ENCODE results near the gene SLCO4A1. TPM values are rescaled to one million over a fixed set of nuclear protein-coding genes. Genes with fewer than 3 reads are reported as not detected.

The SLCO4A1 gene
- total RNA-seq, 1 donor from 2014 or later: 45.9 TPM

DNA sequence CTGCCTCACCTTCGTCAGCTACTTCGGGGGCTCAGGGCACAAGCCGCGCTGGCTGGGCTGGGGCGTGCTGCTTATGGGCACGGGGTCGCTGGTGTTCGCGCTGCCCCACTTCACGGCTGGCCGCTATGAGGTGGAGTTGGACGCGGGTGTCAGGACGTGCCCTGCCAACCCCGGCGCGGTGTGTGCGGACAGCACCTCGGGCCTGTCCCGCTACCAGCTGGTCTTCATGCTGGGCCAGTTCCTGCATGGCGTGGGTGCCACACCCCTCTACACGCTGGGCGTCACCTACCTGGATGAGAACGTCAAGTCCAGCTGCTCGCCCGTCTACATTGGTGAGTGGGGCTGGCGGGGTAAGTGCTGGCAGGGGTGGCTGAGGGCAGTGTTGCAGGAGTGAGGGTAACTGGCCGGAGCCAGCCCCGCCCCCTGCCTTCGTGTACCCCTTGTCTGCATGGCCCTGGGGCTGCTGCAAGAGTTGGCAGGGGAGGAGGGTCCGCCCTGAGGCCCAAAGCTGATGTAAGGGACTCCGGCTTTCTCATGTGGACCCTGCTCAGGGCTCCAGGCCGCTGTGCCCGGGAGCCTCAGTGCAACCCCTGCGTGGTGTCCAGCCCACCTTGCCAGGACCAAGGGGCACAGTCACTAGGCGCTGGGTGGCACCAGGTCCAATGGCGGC, 14.8 kb downstream of the SLCO4A1 start:
- Histone ChIP-seq H3K9me3 (no peaks in the 10 kb centered on the region), H3K36me3 (no peaks in the 10 kb centered on the region)

DNA sequence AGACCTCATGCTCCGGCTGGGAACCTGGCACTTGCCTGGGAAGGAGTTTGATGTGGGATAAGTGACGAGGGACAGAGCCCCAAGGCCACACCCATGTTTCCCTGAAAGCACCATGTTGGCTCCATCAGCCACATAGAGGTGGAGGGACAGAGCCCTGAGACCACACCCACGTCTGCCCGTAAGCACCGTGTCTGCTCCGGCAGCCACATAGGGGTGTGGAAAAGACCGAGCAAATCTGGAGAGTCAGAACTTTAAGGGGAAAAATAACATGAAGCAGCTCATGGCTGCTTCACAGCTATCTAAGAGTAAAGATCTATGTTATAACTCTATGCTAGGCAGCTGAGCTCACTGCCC, 15.3 kb downstream of the SLCO4A1 start:
- peaks cover 11% of the 10 kb centered on the region for H3K4me1 ChIP-seq
- no peaks in the 10 kb centered on the region for H3K27me3 ChIP-seq
- H3K9me3 ChIP-seq: no peaks in the 10 kb centered on the region
- intact Hi-C loops (cut with DNase I): no loop called here
- H3K36me3 ChIP-seq: no peaks in the 10 kb centered on the region
- TF ChIP-seq, protein P1, sequence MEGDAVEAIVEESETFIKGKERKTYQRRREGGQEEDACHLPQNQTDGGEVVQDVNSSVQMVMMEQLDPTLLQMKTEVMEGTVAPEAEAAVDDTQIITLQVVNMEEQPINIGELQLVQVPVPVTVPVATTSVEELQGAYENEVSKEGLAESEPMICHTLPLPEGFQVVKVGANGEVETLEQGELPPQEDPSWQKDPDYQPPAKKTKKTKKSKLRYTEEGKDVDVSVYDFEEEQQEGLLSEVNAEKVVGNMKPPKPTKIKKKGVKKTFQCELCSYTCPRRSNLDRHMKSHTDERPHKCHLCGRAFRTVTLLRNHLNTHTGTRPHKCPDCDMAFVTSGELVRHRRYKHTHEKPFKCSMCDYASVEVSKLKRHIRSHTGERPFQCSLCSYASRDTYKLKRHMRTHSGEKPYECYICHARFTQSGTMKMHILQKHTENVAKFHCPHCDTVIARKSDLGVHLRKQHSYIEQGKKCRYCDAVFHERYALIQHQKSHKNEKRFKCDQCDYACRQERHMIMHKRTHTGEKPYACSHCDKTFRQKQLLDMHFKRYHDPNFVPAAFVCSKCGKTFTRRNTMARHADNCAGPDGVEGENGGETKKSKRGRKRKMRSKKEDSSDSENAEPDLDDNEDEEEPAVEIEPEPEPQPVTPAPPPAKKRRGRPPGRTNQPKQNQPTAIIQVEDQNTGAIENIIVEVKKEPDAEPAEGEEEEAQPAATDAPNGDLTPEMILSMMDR (IDR thresholded peaks at IDR 0.05): no peak
- TF ChIP-seq POLR2A (IDR thresholded peaks at IDR 0.05) (no peak), POLR2AphosphoS5 (IDR thresholded peaks at IDR 0.05; ENCODE audit: insufficient read depth in 1 of 2, low read depth in 1 of 2) (no peak)
- no peak overlapping the region for H3K27ac ChIP-seq
- H3K4me3 ChIP-seq: no peak overlapping the region
- DNase-seq (ENCODE audit: extremely low spot score in 2 of 2): no peak

More for the DNA sequence above, 14.8 kb downstream of the SLCO4A1 start:
- no peak for DNase-seq (ENCODE audit: extremely low spot score in 2 of 2)
- TF ChIP-seq POLR2AphosphoS5 (IDR thresholded peaks at IDR 0.05; ENCODE audit: insufficient read depth in 1 of 2, low read depth in 1 of 2) (peak in 1 of 2 donors; percentile 9), POLR2A (IDR thresholded peaks at IDR 0.05) (no peak)
- TF ChIP-seq, protein P1 (IDR thresholded peaks at IDR 0.05): no peak
- peaks cover 16% of the 10 kb centered on the region for H3K4me1 ChIP-seq
- intact Hi-C loops (cut with DNase I): no loop called here
- no peak overlapping the region for H3K4me3 ChIP-seq
- no peaks in the 10 kb centered on the region for H3K27me3 ChIP-seq
- H3K27ac ChIP-seq: no peak overlapping the region

DNA sequence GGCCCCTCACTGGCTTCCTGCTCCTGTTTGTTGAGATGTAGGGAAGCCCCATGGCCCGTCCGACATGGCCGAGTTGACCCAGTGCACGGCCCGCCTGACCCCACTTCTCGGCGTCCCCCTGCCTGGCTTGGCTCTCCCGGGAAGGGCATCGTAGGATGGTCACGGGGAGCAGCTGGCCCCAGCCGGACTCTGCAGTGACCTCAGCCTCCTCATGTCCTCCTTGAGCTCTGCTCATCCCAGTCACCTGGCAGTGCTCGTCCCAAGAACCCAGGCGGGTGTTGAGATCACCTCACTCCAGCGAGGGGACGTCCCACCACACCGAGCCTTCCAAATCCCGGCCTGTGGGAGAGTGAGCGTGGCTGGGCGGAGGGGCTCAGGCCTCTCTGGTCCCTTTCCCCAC, 15.7 kb downstream of the SLCO4A1 start:
- H3K27ac ChIP-seq: no peak overlapping the region
- no peaks in the 10 kb centered on the region for H3K36me3 ChIP-seq
- H3K9me3 ChIP-seq: no peaks in the 10 kb centered on the region
- DNase-seq (ENCODE audit: extremely low spot score in 2 of 2): no peak
- H3K27me3 ChIP-seq: no peaks in the 10 kb centered on the region
- TF ChIP-seq POLR2A (IDR thresholded peaks at IDR 0.05) (no peak), POLR2AphosphoS5 (IDR thresholded peaks at IDR 0.05; ENCODE audit: insufficient read depth in 1 of 2, low read depth in 1 of 2) (no peak)
- TF ChIP-seq, protein P1 (IDR thresholded peaks at IDR 0.05): no peak
- intact Hi-C loops (cut with DNase I): no loop called here
- no peak overlapping the region for H3K4me3 ChIP-seq
- H3K4me1 ChIP-seq: peaks cover 7% of the 10 kb centered on the region

DNA sequence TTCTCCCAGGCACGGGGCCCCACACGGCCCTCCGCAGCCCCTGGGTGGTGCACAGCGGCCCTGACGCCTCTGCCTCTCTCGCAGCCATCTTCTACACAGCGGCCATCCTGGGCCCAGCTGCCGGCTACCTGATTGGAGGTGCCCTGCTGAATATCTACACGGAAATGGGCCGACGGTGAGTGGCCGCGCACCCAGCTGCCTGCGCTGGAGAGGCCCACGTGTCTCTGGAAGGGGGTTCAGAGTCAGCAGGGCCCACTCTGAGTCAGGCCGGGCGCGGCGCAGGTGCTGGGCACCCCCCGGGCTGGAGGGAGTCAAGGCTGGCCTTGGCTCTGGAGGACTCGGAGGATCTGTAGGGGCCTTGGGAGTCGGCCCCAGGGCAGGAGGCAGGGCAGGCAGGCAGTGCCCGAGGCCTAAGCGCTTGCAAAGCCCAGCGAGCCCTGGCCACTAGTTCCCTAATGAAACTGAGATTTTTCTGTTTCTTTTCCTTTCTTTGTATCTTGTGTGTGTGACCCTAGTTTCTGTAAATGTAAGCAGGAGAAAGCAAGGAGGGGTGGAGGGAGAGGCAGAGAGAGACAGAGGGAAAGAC, 16.4 kb downstream of the SLCO4A1 start:
- no peak for DNase-seq (ENCODE audit: extremely low spot score in 2 of 2)
- Histone ChIP-seq H3K9me3 (no peaks in the 10 kb centered on the region), H3K4me1 (no peaks in the 10 kb centered on the region), H3K4me3 (no peak overlapping the region), H3K36me3 (no peaks in the 10 kb centered on the region), H3K27me3 (no peaks in the 10 kb centered on the region), H3K27ac (no peak overlapping the region)
- TF ChIP-seq POLR2AphosphoS5 (IDR thresholded peaks at IDR 0.05; ENCODE audit: insufficient read depth in 1 of 2, low read depth in 1 of 2) (no peak), POLR2A (IDR thresholded peaks at IDR 0.05) (no peak)
- TF ChIP-seq, protein P1 (IDR thresholded peaks at IDR 0.05): no peak
- intact Hi-C loops (cut with DNase I): no loop called here

All from vagina (tissue), 2 donors.